Measurements from ENCODE around the gene ASMTL.

DNA sequence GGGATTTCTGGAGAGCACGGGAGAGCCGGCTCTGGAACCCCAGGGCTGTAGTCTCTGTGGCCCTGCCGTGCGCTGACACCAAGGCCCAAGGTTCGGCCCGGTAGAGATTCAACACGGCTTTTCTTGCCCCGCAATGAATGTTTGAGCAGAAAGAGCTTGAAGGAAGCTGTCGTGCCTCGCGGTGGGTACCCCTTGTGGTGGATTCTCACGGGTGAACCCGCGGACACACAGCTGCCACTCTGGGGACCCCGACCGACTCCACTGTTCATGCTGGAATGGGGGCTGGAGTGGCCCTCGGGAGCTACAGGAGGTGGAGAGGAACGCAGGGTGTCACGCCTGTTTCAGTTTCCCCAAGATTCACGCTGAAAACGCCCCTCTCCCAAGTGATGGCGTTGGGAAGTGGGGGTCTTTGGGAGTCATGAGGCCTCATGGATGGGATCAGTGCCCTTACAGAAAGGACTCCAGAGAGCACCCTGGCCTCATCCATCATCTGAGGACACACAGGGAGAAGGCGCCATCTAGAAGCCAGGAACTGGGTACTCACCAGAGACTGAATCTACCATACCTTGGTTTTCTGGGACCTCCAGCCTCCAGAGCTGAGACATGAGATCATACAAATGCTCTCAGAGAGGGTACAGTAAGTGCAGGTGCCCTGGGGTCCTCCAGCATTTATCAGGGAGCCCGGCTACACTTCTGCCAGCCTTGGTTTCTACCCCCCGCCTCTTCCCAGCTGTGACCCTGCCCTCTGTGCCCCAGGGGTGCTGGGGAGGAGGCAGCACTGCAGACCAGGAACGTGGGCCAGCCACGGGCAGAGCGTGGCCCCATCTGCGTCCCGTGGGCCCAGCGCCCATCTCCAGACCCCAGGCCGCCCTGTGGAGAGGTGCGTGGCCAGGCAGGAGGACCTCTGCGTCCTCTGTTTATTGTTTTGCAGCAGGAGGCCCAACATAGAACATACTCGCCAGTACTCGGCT, 67.2 kb downstream of the ASMTL start:
- TF ChIP-seq EZH2 (IDR thresholded peaks at IDR 0.05): no peak
- TF ChIP-seq POLR2AphosphoS5 (IDR thresholded peaks at IDR 0.05; ENCODE audit: borderline replicate concordance, low read depth, low read length): no peak
- no peak for TF ChIP-seq FOXP2 (optimal IDR thresholded peaks at IDR 0.05; ENCODE audit: control extremely low read depth, extremely low read length, insufficient read depth)

Data from SK-N-MC (cell line).